Activated naive CD8-positive, alpha-beta T cell (primary cell): ENCODE results near the gene ASMTL.
"Not testable (repeated sequence)": the region's sequence is repeated elsewhere in the genome, so short reads cannot be mapped to it uniquely, and the experiment has no call there.

Experiments used
- H3K27ac Mint-ChIP-seq: one replicate; pipeline ENCODE4 v1.8.0; 2021; ENCODE audit warnings: mixed read lengths
- H3K27me3 Mint-ChIP-seq: one replicate; pipeline ENCODE4 v1.8.0; 2021; ENCODE audit warnings: mixed read lengths
- H3K36me3 Mint-ChIP-seq: one replicate; pipeline ENCODE4 v1.8.0; 2021; ENCODE audit warnings: mixed read lengths
- H3K4me1 Mint-ChIP-seq: one replicate; pipeline ENCODE4 v1.8.0; 2021; ENCODE audit warnings: low read depth, mixed read lengths
- H3K4me3 Mint-ChIP-seq: one replicate; pipeline ENCODE4 v1.8.0; 2021; ENCODE audit warnings: mild to moderate bottlenecking, mixed read lengths
- H3K9me3 Mint-ChIP-seq: one replicate; pipeline ENCODE4 v1.8.0; 2021; ENCODE audit warnings: low read depth, mixed read lengths

ASMTL gene

DNA sequence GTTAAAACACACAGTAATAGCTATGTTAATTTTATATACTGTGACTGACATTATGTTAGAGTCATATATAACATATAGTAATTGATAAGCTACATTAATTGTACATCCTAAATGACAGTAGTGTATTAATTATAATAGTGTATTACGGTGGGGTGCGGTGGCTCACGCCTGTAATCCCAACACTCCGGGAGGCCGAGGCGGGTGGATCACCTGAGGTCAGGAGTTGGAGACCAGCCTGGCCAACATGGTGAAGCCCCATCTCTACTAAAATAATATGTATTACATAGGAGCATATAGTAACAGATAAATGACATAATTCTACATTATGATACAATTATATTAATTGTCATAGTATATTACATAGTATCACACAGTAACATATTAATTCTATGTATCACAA, 12.2 kb downstream of the ASMTL start:
- H3K27me3 Mint-ChIP-seq, result no peaks in the 10 kb centered on the region
- no peaks in the 10 kb centered on the region for H3K9me3 Mint-ChIP-seq
- H3K4me1 Mint-ChIP-seq, result peaks cover 2% of the 10 kb centered on the region
- peaks cover 24% of the 10 kb centered on the region for H3K36me3 Mint-ChIP-seq
- no peak overlapping the region for H3K27ac Mint-ChIP-seq
- no peak overlapping the region for H3K4me3 Mint-ChIP-seq

DNA sequence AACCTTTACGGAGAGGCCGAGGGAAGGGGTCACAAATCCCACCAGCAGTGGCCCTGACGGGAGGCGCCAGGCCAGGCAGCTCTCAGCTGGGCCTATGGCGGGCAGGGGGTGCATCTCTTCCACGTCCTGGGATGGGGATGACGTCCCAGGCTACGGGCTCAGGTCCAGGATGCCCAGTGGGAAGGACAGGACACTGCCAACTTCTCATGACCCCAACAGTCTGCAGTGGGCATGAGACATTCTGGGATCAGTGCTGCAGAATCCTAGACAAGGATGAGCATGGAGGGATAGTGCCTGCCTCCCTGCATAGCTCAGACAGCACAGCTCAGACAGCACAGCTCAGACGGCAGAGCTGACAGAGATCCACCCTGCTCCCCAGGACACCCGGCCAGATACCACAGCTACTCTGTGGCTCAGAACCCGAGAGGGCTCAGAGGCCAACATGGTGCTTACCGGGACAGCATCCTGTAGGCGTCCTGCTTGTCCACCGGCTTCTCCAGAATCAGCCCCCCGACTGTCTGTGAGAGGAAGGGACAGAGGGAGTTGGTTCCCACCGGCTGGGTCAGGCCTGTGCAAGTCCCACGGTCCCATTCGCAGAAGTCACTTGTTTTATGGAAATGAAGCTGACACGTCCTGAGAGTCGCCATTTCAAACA, 17.3 kb downstream of the ASMTL start:
- no peaks in the 10 kb centered on the region for H3K9me3 Mint-ChIP-seq
- no peak overlapping the region for H3K27ac Mint-ChIP-seq
- H3K4me3 Mint-ChIP-seq, result no peak overlapping the region
- H3K4me1 Mint-ChIP-seq, result no peaks in the 10 kb centered on the region
- no peaks in the 10 kb centered on the region for H3K27me3 Mint-ChIP-seq
- H3K36me3 Mint-ChIP-seq, result peaks cover 12% of the 10 kb centered on the region

DNA sequence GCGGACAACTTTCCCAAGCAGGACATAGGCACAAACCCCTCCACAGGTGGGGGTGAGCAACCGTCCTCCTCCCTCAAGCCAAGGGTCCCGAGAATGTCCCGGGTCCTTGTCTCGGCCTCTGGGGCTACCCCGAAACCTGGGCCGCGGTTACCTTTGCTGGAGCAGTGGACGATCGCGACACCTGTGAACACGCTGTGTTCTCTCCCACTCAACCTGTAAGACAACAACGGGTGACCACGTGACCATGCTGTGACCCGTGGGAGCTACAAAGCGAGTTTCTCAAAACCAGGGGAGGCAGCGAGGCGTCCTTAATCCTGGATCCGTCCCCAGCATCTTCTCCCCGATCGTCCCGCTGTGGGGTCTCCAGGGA, 17.9 kb downstream of the ASMTL start:
- H3K9me3 Mint-ChIP-seq, result no peaks in the 10 kb centered on the region
- no peaks in the 10 kb centered on the region for H3K27me3 Mint-ChIP-seq
- H3K27ac Mint-ChIP-seq, result no peak overlapping the region
- H3K36me3 Mint-ChIP-seq, result peaks cover 12% of the 10 kb centered on the region
- no peaks in the 10 kb centered on the region for H3K4me1 Mint-ChIP-seq
- no peak overlapping the region for H3K4me3 Mint-ChIP-seq

DNA sequence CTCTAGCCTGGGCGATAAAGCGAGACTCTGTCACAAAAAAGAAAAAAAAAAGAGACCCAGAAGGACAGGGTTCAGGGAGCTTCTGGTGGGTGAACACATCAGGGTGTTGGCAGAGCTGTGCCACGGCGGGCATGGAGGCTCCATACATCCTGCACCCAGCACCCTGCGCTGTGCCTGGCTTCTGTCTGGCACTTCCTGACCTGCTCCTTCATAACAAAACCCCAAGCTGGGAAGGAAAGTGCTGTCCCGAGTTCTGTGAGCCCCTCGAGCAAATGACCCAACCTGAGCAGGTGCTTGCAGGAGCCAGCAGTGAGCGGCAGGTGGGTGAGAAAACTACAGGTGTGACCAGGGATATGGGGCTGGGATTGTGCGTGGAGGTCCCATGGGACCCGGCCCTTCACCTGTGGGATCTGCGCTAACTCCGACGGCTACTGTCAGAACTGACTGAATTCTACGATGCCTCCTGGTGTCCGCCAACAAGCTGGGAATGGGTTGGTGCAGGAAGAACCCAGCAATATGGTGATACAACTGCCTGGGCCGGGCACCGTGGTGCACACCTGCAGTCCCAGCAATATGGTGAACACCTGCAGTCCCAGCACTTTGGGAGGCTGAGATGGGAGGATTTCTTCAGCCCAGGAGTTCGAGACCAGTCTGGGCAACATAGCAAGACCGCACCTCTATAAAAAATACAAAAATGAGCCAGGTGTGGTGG, 18.9 kb downstream of the ASMTL start:
- Mint-ChIP-seq H3K27me3 (no peaks in the 10 kb centered on the region), H3K27ac (no peak overlapping the region), H3K4me1 (no peaks in the 10 kb centered on the region), H3K36me3 (peaks cover 12% of the 10 kb centered on the region), H3K9me3 (no peaks in the 10 kb centered on the region), H3K4me3 (no peak overlapping the region)

DNA sequence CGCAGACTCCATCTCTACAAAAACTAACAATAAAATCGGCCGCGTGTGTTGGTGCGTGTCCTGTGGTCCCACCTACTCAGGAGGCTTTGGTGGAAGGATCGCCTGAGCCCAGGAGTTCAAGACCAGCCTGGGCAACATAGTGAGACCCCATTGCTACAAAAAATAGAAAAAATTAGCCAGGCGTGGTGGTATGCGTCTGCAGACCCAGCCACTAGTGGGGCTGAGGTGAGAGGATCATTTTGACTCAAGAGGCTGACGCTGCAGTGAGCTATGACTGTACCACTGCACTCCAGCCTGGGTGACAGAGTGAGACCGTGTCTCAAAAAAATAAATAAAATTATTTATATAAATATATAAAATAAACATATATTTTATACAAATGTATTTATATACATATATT, 22.3 kb downstream of the ASMTL start:
- Mint-ChIP-seq H3K4me3 (no peak overlapping the region), H3K9me3 (no peaks in the 10 kb centered on the region), H3K36me3 (no peaks in the 10 kb centered on the region), H3K4me1 (no peaks in the 10 kb centered on the region), H3K27ac (no peak overlapping the region), H3K27me3 (no peaks in the 10 kb centered on the region)

DNA sequence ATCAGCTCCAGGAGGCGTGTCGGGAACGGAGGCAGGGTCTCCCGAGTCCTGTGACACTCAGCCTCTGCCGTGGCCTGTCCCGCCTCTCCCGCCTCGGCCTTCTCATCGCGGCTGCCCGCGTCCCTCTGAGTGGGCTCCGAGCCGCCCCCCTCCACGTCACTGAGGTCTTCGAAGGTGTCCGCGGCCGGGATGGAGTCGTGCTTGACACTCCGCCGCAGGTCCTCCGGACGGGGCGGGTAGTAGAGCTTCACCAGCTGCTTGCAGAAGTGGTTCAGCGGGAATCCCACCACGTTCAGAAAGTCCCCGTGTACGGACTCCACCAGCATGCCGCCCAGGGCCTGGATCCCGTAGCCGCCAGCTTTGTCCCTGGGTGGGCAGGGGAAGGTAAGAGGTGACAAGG, 25.0 kb downstream of the ASMTL start:
- peaks cover 15% of the 10 kb centered on the region for H3K36me3 Mint-ChIP-seq
- H3K27ac Mint-ChIP-seq, result no peak overlapping the region
- no peaks in the 10 kb centered on the region for H3K9me3 Mint-ChIP-seq
- no peaks in the 10 kb centered on the region for H3K27me3 Mint-ChIP-seq
- no peak overlapping the region for H3K4me3 Mint-ChIP-seq
- no peaks in the 10 kb centered on the region for H3K4me1 Mint-ChIP-seq

DNA sequence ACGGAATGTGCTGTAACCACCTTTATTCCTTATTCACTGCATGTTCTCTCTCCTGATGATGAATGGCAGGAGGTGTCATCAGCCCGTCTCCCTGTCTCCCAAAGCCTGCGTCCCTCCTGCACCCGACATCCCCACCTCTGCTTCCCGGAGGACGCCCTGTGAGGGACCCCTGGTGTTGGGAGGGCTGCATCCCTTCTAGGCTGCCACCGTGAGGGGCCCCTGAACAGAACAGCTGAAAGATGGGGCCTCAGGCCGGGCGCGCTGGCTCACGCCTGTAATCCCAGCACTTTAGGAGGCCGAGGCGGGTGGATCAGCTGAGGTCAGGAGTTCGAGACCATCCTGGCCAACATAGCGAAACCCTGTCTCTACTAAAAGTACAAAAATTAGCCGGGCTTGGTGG, 26.4 kb downstream of the ASMTL start:
- not testable (repeated sequence) for H3K9me3 Mint-ChIP-seq, H3K4me3 Mint-ChIP-seq, H3K4me1 Mint-ChIP-seq, H3K27ac Mint-ChIP-seq, H3K27me3 Mint-ChIP-seq
- H3K36me3 Mint-ChIP-seq, result peaks cover 21% of the 10 kb centered on the region

DNA sequence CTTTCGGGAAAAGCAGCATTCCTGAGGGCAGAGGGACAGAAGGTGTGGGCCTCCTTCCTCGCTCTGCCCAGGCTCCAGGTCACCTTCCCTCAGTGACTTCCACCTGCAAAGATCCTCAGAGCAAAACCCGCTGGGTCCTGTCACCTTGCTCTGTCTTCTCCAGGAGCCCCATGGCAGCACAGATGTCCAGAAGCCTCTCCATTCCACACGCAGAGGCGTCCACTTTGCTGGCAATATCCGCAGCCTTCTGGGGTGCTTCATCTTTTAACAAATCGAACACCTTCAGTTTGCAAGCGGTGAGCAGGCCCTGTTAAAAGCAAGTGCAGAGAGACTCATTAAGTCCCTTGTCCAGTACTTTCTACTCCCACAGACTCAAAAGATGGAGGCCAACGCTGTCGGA, 27.3 kb downstream of the ASMTL start:
- no peaks in the 10 kb centered on the region for H3K4me1 Mint-ChIP-seq
- no peak overlapping the region for H3K27ac Mint-ChIP-seq
- H3K4me3 Mint-ChIP-seq, result no peak overlapping the region
- no peaks in the 10 kb centered on the region for H3K27me3 Mint-ChIP-seq
- peaks cover 22% of the 10 kb centered on the region for H3K36me3 Mint-ChIP-seq
- no peaks in the 10 kb centered on the region for H3K9me3 Mint-ChIP-seq

DNA sequence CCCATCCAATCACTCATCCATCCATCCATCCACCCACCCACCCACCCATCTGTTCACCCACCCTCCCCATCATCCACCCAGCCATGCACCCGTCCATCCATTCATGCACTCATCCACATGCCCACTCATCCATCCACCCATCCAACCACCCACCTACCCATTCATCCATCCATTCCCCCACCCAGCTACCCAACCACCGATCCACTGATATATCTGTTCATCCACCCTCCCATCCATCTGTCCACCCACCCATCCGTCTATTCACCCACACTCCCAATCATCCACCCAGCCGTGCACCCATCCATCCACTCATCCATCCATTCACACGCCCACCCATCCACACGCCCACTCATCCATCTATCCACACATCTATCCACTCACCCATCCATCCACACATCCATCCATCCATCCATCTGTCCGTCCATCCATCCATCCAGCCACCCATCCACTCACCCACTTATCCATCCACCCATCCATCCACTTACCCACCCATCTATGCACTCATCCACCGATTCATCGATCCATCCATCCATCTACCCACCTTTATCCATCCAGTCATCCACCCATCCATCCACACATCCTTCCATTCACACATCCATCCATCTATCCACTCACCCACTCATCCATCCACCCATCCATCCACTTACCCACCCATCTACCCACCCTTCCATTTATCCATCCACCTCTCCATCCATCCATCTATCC, 28.4 kb downstream of the ASMTL start:
- no peak overlapping the region for H3K4me3 Mint-ChIP-seq
- no peaks in the 10 kb centered on the region for H3K9me3 Mint-ChIP-seq
- H3K36me3 Mint-ChIP-seq, result peaks cover 30% of the 10 kb centered on the region
- H3K27me3 Mint-ChIP-seq, result no peaks in the 10 kb centered on the region
- no peaks in the 10 kb centered on the region for H3K4me1 Mint-ChIP-seq
- no peak overlapping the region for H3K27ac Mint-ChIP-seq

DNA sequence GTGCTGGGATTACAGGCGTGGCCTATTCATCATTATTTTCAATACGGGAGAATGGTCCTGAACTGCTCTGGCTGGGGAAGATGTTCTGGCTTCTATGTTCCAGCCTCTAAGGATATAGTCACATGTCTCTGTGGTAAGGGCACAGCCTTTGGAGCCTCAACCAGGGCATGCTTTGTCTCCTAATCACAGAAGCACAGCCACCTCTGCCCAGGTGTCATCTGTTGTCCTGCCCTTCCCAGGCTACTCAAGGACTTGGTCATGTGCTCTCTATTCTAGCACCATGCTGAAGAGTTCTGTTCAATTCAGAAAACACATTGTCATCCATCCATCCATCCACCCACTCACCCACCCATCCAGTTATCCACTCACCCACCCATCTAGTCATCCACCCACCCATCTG, 29.5 kb downstream of the ASMTL start:
- Mint-ChIP-seq H3K27ac (no peak overlapping the region), H3K27me3 (no peaks in the 10 kb centered on the region), H3K36me3 (peaks cover 30% of the 10 kb centered on the region), H3K4me3 (no peak overlapping the region), H3K4me1 (no peaks in the 10 kb centered on the region), H3K9me3 (no peaks in the 10 kb centered on the region)

DNA sequence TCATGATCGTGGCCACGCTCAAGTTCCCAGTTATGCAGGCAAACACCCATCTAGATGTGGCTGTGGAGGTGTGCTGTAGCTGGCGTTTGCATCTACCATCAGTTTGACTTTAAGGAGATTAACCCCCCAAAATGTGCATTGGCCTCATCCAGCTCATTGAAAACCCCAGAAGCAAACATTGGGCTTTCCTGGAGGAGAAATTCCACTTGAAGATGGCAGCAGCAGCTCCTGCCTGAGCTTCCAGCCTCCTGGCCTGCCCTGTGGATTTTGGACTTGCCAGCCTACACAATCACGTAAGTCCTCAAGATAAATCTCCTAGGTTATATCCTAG, 30.6 kb downstream of the ASMTL start:
- Mint-ChIP-seq H3K4me1 (no peaks in the 10 kb centered on the region), H3K27me3 (no peaks in the 10 kb centered on the region), H3K36me3 (peaks cover 30% of the 10 kb centered on the region), H3K9me3 (no peaks in the 10 kb centered on the region), H3K27ac (no peak overlapping the region), H3K4me3 (no peak overlapping the region)

DNA sequence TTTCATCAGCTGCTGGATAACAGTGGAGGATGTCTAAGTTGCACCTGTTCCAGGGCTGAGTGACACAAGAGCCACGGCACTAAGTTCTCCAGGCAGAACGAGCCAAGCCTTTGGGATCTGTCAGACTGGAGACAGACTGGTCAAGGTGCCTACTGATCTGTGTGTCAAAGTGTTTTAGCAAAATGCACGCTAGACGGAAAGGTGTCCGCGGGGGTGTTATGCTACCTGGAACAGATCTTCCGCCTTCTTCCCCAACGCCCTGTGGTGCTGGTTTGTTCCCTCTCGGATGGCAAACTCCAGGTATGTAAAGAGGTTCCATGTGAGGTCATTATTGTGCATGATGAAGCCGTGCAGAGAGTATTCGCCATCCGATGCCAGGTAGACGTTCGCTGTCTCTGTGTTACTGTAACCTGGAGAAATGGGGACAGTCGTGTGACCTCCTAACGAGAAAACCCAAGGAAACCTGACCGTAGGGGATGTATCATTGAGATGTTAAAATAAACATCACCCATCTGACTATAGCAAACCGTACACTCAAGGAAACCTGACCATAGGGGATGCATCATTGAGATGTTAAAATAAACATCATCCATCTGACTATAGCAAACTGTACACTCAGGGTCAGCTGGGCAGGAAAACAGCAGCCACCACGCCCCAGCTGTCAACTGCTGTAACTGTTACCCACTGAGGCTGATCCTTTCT, 31.1 kb downstream of the ASMTL start:
- no peak overlapping the region for H3K4me3 Mint-ChIP-seq
- H3K36me3 Mint-ChIP-seq, result peaks cover 30% of the 10 kb centered on the region
- peak overlapping the region; percentile 0 for H3K27ac Mint-ChIP-seq
- H3K9me3 Mint-ChIP-seq, result no peaks in the 10 kb centered on the region
- H3K27me3 Mint-ChIP-seq, result no peaks in the 10 kb centered on the region
- H3K4me1 Mint-ChIP-seq, result no peaks in the 10 kb centered on the region

DNA sequence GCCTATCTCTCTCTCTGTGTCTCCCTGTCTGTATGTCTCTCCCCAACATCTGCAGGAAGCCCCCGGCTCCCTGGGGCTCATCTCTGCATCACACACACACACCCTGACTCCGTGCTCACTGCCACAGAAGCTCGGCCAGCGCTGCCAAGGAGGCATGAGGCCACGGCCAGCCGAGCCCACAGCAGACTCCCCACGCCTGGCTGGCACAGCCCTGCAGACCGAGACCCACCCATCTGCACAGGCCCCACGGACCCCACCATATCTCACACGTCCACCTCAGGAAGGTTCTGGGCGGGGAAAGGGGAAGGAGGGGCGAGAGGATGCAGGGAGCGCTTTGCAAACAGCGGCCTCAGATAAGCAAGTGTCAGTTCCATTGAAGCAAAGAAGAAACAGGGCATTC, 32.3 kb downstream of the ASMTL start:
- H3K27ac Mint-ChIP-seq, result peak overlapping the region; percentile 41
- H3K9me3 Mint-ChIP-seq, result no peaks in the 10 kb centered on the region
- H3K4me3 Mint-ChIP-seq, result no peak overlapping the region
- H3K4me1 Mint-ChIP-seq, result no peaks in the 10 kb centered on the region
- peaks cover 30% of the 10 kb centered on the region for H3K36me3 Mint-ChIP-seq
- H3K27me3 Mint-ChIP-seq, result no peaks in the 10 kb centered on the region

DNA sequence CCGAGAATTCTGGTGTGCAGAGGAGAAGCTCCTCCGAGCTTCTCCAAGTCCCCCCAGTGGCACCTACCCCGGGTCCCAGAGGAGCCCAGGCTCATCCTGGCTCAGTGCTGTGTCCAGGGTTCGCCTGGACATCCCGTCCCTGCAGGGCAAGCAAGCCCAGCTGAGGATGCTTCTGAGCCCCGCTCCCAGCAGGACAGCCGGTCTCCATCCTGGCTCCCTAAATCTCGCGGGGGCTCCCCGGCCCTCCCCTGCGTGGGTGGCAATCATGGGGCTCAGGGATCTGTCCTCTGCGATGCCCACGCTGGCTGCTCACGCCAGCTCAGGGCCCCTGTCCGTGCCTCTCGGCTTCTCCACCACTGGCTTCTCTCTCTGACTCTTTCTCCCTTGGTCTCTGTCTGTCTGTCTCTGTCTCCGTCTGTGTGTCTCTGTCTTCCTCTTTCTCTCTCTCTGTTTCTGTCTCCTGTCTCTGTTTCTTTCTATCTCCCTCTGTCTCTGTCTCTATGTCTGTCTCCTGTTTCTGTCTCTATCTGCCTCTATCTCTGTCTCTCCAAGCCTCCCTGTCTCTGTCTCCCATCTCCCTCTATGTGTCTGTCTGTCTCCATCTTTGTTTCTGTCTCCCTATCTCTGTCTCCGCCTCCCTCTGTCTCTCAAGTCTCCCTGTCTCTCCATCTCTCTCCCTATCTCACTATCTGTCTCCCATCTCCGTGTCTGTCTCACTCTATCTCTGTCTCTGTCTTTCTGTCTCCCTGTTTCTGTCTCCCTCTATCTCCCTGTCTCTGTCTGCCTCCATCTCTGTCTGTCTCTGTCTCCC, 33.0 kb downstream of the ASMTL start:
- Mint-ChIP-seq H3K27ac (peak overlapping the region; percentile 50), H3K4me1 (no peaks in the 10 kb centered on the region), H3K36me3 (peaks cover 24% of the 10 kb centered on the region)

More for the DNA sequence above, 33.0 kb downstream of the ASMTL start:
- no peaks in the 10 kb centered on the region for H3K27me3 Mint-ChIP-seq
- H3K9me3 Mint-ChIP-seq, result no peaks in the 10 kb centered on the region
- H3K4me3 Mint-ChIP-seq, result no peak overlapping the region
